ENCODE measurements around the gene SERPINA9.
"Not testable (repeated sequence)": the region's sequence is repeated elsewhere in the genome, so short reads cannot be mapped to it uniquely, and the experiment has no call there.

SERPINA9 gene

GRCh38 chr14:94421316-94421715 is 54.7 kb downstream of the SERPINA9 start:
- DNase-seq, result no peak

GRCh38 chr14:94417497-94418205 is 58.3 kb downstream of the SERPINA9 start:
- DNase-seq, result not testable (repeated sequence)
